Central memory CD8-positive, alpha-beta T cell (primary cell): ENCODE data around the gene DNAJC16.
"Not testable (repeated sequence)": the region's sequence is repeated elsewhere in the genome, so short reads cannot be mapped to it uniquely, and the experiment has no call there.

Source experiments
- ATAC-seq: fragments of 150-1000 bp; cut with Tn5 transposase; replicated peaks from 2 replicates; pipeline ENCODE4 v1.10.0; 2022; ENCODE audit warnings: mild to moderate bottlenecking, moderate FRiP score, moderate number of reproducible peaks; ENCODE audit not compliant: poor library complexity, severe bottlenecking; ENCODE audit errors: extremely low read depth
- DNase-seq, 2 donors: peaks; one replicate each; pipeline ENCODE4 v3.0.0; 2021; ENCODE audit warnings: low spot score in 2 of 2
- H3K27ac Mint-ChIP-seq: one replicate; pipeline ENCODE4 v1.8.0; 2022; ENCODE audit warnings: low read depth, mild to moderate bottlenecking, moderate library complexity, mixed read lengths
- H3K27me3 Mint-ChIP-seq: one replicate; pipeline ENCODE4 v1.8.0; 2022; ENCODE audit warnings: mixed read lengths
- H3K36me3 Mint-ChIP-seq: one replicate; pipeline ENCODE4 v1.8.0; 2022; ENCODE audit warnings: mild to moderate bottlenecking, moderate library complexity, mixed read lengths; ENCODE audit not compliant: insufficient read depth
- H3K4me1 Mint-ChIP-seq: one replicate; pipeline ENCODE4 v1.8.0; 2022; ENCODE audit warnings: mixed read lengths
- H3K4me3 Mint-ChIP-seq: one replicate; pipeline ENCODE4 v1.8.0; 2022; ENCODE audit warnings: mild to moderate bottlenecking, moderate library complexity, mixed read lengths
- H3K9me3 Mint-ChIP-seq: one replicate; pipeline ENCODE4 v1.8.0; 2022; ENCODE audit warnings: mixed read lengths

DNAJC16 gene

DNA sequence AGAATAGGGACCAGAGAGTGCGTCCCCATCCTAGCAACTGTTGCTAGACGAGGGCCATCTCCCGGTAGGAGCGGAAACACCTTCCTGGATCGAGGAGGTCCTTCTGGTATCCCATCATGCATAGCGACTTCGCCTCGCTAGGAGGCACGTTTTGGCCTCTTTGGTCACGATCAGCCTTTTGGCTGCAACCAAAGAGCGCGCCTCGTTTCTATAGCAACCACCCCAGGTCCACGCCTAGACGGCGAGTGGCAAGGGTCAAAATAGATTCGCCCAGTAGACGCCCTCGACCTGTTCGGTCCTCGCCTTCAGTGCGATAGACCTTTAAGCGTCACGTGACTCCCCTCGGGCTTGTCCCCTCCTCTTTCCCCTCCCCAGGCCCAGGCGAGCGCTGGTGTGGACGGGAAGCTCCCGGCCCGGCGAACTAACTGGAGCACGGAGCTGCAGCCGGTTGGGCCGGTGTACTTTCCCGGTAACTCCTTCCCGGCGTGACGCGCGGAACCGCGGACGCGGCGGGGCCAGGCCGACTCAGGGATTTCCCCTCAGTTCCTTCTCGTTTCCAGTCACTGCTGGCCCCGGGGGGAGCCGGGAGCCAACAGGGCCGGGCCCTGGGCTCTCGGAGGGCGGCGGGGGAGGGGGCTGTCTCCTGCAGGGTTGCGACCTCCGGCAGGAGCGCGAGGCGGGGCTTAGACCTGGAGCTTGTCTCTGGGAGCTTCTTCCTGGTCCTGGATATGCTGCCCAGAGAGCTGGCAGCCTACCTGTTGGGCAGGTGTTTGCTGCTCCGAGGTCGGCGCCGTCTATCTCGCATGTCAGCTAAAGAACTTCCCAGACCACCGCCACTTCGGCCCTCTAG is at the start of gene DNAJC16:
DNAJC16 (plus strand) TSS at position 359 of the 850 bp plus-strand sequence. CDS start 2,258 bp downstream, outside the sequence.
- H3K36me3 Mint-ChIP-seq = peaks cover 15% of the 10 kb centered on the region
- peak within 1 kb of the TSS; percentile 98 for H3K27ac Mint-ChIP-seq
- ATAC-seq = peak; percentile 41
- H3K4me3 Mint-ChIP-seq = peak within 1 kb of the TSS; percentile 82
- DNase-seq = peak; percentile 91 to 96
- H3K9me3 Mint-ChIP-seq = no peaks in the 10 kb centered on the region
- no peaks in the 10 kb centered on the region for H3K27me3 Mint-ChIP-seq
- H3K4me1 Mint-ChIP-seq = peaks cover 48% of the 10 kb centered on the region

GRCh38 chr1:15476927-15477326 is 49.7 kb upstream of the DNAJC16 start:
- H3K9me3 Mint-ChIP-seq = no peaks in the 10 kb centered on the region
- no peak overlapping the region for H3K4me3 Mint-ChIP-seq
- ATAC-seq (no peak), DNase-seq (no peak)
- H3K36me3 Mint-ChIP-seq = peaks cover 2% of the 10 kb centered on the region
- H3K27ac Mint-ChIP-seq = no peak overlapping the region
- no peaks in the 10 kb centered on the region for H3K4me1 Mint-ChIP-seq
- H3K27me3 Mint-ChIP-seq = no peaks in the 10 kb centered on the region

DNA sequence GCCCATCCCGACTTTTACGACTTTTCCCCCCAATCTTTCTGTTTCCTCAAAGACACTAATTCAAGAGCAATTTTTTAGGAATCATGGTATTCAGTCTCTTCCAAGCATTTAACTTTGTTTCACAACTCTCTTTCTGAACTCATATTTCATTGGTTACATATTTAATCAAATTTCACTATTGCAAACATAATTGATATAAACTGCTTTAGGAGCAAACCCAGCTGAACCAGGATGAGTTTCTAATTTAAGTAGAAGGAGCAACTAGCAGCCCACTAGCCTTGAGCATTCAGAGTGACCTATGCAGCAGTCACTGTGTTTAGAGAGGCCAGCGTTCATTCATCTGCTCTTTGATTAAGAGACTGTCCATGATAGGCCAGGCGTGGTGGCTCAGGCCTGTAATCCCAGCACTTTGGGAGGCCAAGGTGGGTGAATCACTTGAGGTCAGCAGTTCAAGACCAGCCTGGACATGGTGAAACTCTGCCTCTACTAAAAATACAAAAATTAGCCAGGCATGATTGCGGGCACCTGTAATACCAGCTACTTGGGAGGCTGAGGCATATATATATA is 48.9 kb upstream of the DNAJC16 start:
- Mint-ChIP-seq H3K27me3 (no peaks in the 10 kb centered on the region), H3K27ac (no peak overlapping the region), H3K9me3 (no peaks in the 10 kb centered on the region), H3K4me3 (no peak overlapping the region), H3K36me3 (peaks cover 2% of the 10 kb centered on the region), H3K4me1 (no peaks in the 10 kb centered on the region)
- ATAC-seq (no peak), DNase-seq (no peak)

GRCh38 chr1:15479654-15480347 is 46.8 kb upstream of the DNAJC16 start:
- Mint-ChIP-seq H3K9me3 (no peaks in the 10 kb centered on the region), H3K36me3 (peaks cover 2% of the 10 kb centered on the region), H3K27me3 (no peaks in the 10 kb centered on the region), H3K4me1 (no peaks in the 10 kb centered on the region), H3K4me3 (no peak overlapping the region), H3K27ac (no peak overlapping the region)
- DNase-seq (no peak), ATAC-seq (no peak)

GRCh38 chr1:15482455-15482854 is 44.2 kb upstream of the DNAJC16 start:
- not testable (repeated sequence) for H3K36me3 Mint-ChIP-seq, H3K4me3 Mint-ChIP-seq, ATAC-seq, H3K9me3 Mint-ChIP-seq, H3K27me3 Mint-ChIP-seq, H3K4me1 Mint-ChIP-seq, DNase-seq
- H3K27ac Mint-ChIP-seq = peak overlapping the region; percentile 59

DNA sequence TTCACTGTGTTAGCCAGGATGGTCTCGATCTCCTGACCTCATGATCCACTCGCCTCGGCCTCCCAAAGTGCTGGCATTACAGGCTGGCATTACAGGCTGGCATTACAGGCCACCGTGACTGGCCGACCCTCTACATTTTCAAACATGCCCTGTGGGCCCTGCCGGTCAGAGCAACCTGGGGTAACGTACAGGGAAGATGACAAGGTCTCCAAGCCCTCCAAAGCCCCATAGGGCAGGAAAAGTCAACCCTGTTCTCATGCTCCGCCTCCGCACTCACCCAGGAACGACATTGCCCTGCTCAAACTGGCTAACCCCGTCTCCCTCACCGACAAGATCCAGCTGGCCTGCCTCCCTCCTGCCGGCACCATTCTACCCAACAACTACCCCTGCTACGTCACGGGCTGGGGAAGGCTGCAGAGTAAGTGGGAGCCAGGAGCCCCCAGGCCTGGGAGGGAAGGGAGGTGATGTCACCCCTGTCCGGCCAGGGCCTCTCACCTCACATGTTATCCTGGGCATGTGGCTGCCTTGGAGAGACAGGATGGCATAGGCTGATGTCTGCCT is 43.6 kb upstream of the DNAJC16 start:
- H3K9me3 Mint-ChIP-seq, H3K36me3 Mint-ChIP-seq, ATAC-seq, H3K4me3 Mint-ChIP-seq, H3K4me1 Mint-ChIP-seq, DNase-seq, H3K27me3 Mint-ChIP-seq: not testable (repeated sequence)
- H3K27ac Mint-ChIP-seq = peak overlapping the region; percentile 59

DNA sequence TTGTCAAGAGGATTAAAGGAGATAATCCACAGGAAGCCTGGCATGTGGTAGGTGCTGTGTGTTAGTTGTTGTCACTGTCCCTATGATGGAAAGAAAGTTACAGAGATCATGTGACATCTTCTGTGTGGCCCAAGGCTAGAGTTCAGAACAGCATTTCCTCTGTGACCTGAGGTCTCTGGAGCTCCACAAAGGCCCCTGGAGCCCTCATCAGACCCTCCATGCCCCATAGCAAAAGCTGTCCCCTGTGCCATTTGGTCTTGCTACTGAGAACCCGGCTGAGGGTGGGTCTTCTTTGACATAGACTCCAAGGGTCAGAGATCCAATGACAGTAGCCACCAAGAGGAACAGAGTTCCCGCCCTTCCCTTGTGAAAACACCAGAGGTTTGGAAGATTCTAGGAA is 42.7 kb upstream of the DNAJC16 start:
- Mint-ChIP-seq H3K27me3 (no peaks in the 10 kb centered on the region), H3K4me3 (no peak overlapping the region), H3K4me1 (no peaks in the 10 kb centered on the region), H3K9me3 (no peaks in the 10 kb centered on the region), H3K27ac (no peak overlapping the region), H3K36me3 (peaks cover 7% of the 10 kb centered on the region)
- DNase-seq = no peak
- no peak for ATAC-seq

DNA sequence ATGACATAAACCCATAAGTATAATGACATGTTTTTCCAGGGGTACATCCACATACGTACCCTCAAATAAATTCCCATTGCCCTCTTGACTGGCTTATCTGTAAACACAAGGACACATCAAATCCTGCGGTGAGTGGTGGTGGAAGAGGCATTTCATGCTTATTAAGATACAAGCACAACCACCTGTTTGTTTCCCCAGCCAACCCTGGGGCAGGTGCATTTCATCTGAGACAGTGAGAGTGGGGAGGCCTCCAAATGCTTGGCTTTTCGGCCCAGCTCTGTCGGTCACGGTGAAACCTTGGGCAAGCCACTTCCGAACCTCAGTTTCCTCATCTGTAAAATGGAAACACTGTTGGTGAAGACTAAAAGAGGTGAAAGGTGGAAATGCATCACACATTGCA is 42.2 kb upstream of the DNAJC16 start:
- H3K27ac Mint-ChIP-seq, H3K27me3 Mint-ChIP-seq, H3K36me3 Mint-ChIP-seq, H3K4me3 Mint-ChIP-seq, DNase-seq, H3K9me3 Mint-ChIP-seq, ATAC-seq, H3K4me1 Mint-ChIP-seq: not testable (repeated sequence)

DNA sequence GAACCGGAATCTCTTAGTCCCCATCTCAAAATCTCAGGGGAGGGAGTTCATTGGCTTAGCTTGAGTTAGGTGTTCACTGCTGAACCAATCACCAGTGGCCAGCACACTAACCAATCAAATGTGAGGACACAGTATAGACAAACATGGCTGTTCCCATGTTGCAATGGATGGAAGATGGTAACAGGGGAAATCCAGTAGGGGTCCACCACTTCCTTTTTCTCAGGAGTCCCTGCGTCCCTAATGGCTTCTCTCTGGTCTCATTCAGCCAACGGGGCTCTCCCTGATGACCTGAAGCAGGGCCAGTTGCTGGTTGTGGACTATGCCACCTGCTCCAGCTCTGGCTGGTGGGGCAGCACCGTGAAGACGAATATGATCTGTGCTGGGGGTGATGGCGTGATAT is 41.0 kb upstream of the DNAJC16 start:
- Mint-ChIP-seq H3K4me1 (no peaks in the 10 kb centered on the region), H3K27me3 (no peaks in the 10 kb centered on the region), H3K4me3 (no peak overlapping the region), H3K27ac (no peak overlapping the region), H3K36me3 (peaks cover 8% of the 10 kb centered on the region), H3K9me3 (no peaks in the 10 kb centered on the region)
- no peak for ATAC-seq
- no peak for DNase-seq

GRCh38 chr1:15486844-15487610 is 39.6 kb upstream of the DNAJC16 start:
- not testable (repeated sequence) for H3K36me3 Mint-ChIP-seq, ATAC-seq, DNase-seq, H3K27me3 Mint-ChIP-seq, H3K4me3 Mint-ChIP-seq, H3K4me1 Mint-ChIP-seq, H3K9me3 Mint-ChIP-seq
- H3K27ac Mint-ChIP-seq = peak overlapping the region; percentile 22

DNA sequence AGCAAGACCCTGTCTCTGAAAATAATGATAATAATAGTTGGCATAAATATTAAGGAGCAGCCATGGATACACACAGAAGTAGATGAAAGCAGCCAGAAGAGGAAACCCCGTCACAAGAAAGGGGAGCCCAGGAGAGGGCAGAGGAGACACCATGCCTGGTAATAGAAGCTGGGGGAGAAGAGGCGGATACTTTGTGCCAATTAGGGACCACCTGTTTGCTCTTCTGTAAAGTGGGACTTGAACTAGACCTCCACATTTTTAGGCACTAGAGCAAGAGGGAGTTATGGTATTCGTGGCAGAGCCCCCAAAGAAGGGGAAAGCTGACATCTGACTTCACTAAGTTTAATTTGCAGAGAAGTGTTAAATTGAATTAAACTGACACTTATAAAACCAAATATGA is 38.3 kb upstream of the DNAJC16 start:
- no peak overlapping the region for H3K4me3 Mint-ChIP-seq
- H3K36me3 Mint-ChIP-seq = peaks cover 7% of the 10 kb centered on the region
- no peak overlapping the region for H3K27ac Mint-ChIP-seq
- H3K27me3 Mint-ChIP-seq = no peaks in the 10 kb centered on the region
- no peaks in the 10 kb centered on the region for H3K4me1 Mint-ChIP-seq
- DNase-seq (no peak), ATAC-seq (no peak)
- no peaks in the 10 kb centered on the region for H3K9me3 Mint-ChIP-seq

GRCh38 chr1:15489052-15489736 is 37.5 kb upstream of the DNAJC16 start:
- no peaks in the 10 kb centered on the region for H3K4me1 Mint-ChIP-seq
- H3K36me3 Mint-ChIP-seq = peaks cover 14% of the 10 kb centered on the region
- DNase-seq (no peak), ATAC-seq (no peak)
- H3K27me3 Mint-ChIP-seq = no peaks in the 10 kb centered on the region
- H3K4me3 Mint-ChIP-seq = no peak overlapping the region
- H3K9me3 Mint-ChIP-seq = no peaks in the 10 kb centered on the region
- H3K27ac Mint-ChIP-seq = no peak overlapping the region
